ENCODE measurements around the gene ELN.

The ELN gene

GRCh38 chr7:74021546-74022320 is 6.2 kb upstream of the ELN start:
- no peak for TF ChIP-seq CTCF (IDR thresholded peaks at IDR 0.05; ENCODE audit: low read depth, low read length, missing control alignments)
- DNase-seq (ENCODE audit: low read depth), result no peak
- H3K4me3 ChIP-seq (ENCODE audit: low read depth, low read length), result no peak overlapping the region

- no peak for DNase-seq (ENCODE audit: low read depth)
- TF ChIP-seq CTCF (IDR thresholded peaks at IDR 0.05; ENCODE audit: low read depth, low read length, missing control alignments), result no peak
- H3K4me3 ChIP-seq (ENCODE audit: low read depth, low read length), result no peak overlapping the region
Measured at GRCh38 chr7:74022507-74022906, 5.5 kb upstream of the ELN start.

- no peak overlapping the region for H3K4me3 ChIP-seq (ENCODE audit: low read depth, low read length)
- no peak for DNase-seq (ENCODE audit: low read depth)
- TF ChIP-seq CTCF (IDR thresholded peaks at IDR 0.05; ENCODE audit: low read depth, low read length, missing control alignments), result no peak
Measured at GRCh38 chr7:74023092-74023536, 4.9 kb upstream of the ELN start.

- DNase-seq (ENCODE audit: low read depth), result no peak
- no peak overlapping the region for H3K4me3 ChIP-seq (ENCODE audit: low read depth, low read length)
- no peak for TF ChIP-seq CTCF (IDR thresholded peaks at IDR 0.05; ENCODE audit: low read depth, low read length, missing control alignments)
Measured at GRCh38 chr7:74023786-74024185, 4.2 kb upstream of the ELN start.

- no peak for DNase-seq (ENCODE audit: low read depth)
- H3K4me3 ChIP-seq (ENCODE audit: low read depth, low read length), result no peak overlapping the region
- no peak for TF ChIP-seq CTCF (IDR thresholded peaks at IDR 0.05; ENCODE audit: low read depth, low read length, missing control alignments)
Measured at GRCh38 chr7:74025146-74025545, 2.8 kb upstream of the ELN start.

GRCh38 chr7:74025730-74026129 is 2.2 kb upstream of the ELN start:
- no peak for TF ChIP-seq CTCF (IDR thresholded peaks at IDR 0.05; ENCODE audit: low read depth, low read length, missing control alignments)
- no peak for DNase-seq (ENCODE audit: low read depth)
- no peak overlapping the region for H3K4me3 ChIP-seq (ENCODE audit: low read depth, low read length)

GRCh38 chr7:74026406-74026902 is 1.5 kb upstream of the ELN start:
- H3K4me3 ChIP-seq (ENCODE audit: low read depth, low read length), result no peak overlapping the region
- DNase-seq (ENCODE audit: low read depth), result no peak
- no peak for TF ChIP-seq CTCF (IDR thresholded peaks at IDR 0.05; ENCODE audit: low read depth, low read length, missing control alignments)
